Suprapubic skin (tissue), 4 donors: ENCODE data around the gene PSMF1. TPM values are rescaled to one million over a fixed set of nuclear protein-coding genes. Genes with fewer than 3 reads are reported as not detected.

Experiments used
- DNase-seq, 2 donors: peaks; one replicate each; pipeline ENCODE4 v3.0.0-alpha.2; 2019; ENCODE audit warnings: low spot score in 2 of 2
- H3K27ac ChIP-seq: fragments of 200-600 bp; sonication (generic); one replicate; pipeline ENCODE4 v1.5.1; 2019
- H3K27me3 ChIP-seq: fragments of 200-600 bp; sonication (generic); one replicate; pipeline ENCODE4 v1.5.1; 2019
- H3K36me3 ChIP-seq: fragments of 200-600 bp; sonication (generic); one replicate; pipeline ENCODE4 v1.5.1; 2019
- H3K4me1 ChIP-seq: fragments of 200-600 bp; sonication (generic); one replicate; pipeline ENCODE4 v1.5.1; 2019
- H3K4me3 ChIP-seq: fragments of 200-600 bp; sonication (generic); one replicate; pipeline ENCODE4 v1.5.1; 2019; ENCODE audit warnings: mild to moderate bottlenecking
- H3K9me3 ChIP-seq: fragments of 200-600 bp; sonication (generic); one replicate; pipeline ENCODE4 v1.5.1; 2019
- EP300 ChIP-seq: sonication (generic); formaldehyde crosslinking; IDR thresholded peaks from one replicate; pipeline ENCODE4 v1.6.1; 2017; ENCODE audit warnings: antibody characterized with exemption
- POLR2A ChIP-seq, 2 donors: fragments of 450-650 bp; IDR thresholded peaks; one replicate each; pipeline ENCODE4 v1.6.1; 2017; ENCODE audit warnings: antibody characterized with exemption in 2 of 2, mild to moderate bottlenecking in 2 of 2, moderate library complexity in 2 of 2
- POLR2AphosphoS5 ChIP-seq, 3 donors: sonication (generic); formaldehyde crosslinking; IDR thresholded peaks; one replicate each; pipeline ENCODE4 v1.6.1; 2017; ENCODE audit warnings: antibody characterized with exemption in 3 of 3
- WGBS: methylation state at CpG from one replicate; pipeline ENCODE4 v1.1.5; 2018; 5-methylcytosine and 5-hydroxymethylcytosine counted together
- total RNA-seq, 4 donors: library from RNA; depleted of rRNA; stranded (reverse); fragments of >200 nt; gene quantifications; one replicate each; pipeline ENCODE4 v1.1.0, GENCODE V29; 2016
- TF ChIP-seq, protein P1 (sequence below), 2 donors: fragments of 200-600 bp in 1 of 2; fragments of 450-650 bp in 1 of 2; sonication (generic) in 1 of 2; IDR thresholded peaks; one replicate each; pipeline ENCODE4 v1.5.1; 2016 to 2019; ENCODE audit warnings: antibody characterized with exemption in 2 of 2, mild to moderate bottlenecking in 1 of 2, moderate library complexity in 1 of 2

Gene PSMF1
- total RNA-seq, 4 donors from 2014 or later, result 106 to 186 (median 142) TPM

DNA sequence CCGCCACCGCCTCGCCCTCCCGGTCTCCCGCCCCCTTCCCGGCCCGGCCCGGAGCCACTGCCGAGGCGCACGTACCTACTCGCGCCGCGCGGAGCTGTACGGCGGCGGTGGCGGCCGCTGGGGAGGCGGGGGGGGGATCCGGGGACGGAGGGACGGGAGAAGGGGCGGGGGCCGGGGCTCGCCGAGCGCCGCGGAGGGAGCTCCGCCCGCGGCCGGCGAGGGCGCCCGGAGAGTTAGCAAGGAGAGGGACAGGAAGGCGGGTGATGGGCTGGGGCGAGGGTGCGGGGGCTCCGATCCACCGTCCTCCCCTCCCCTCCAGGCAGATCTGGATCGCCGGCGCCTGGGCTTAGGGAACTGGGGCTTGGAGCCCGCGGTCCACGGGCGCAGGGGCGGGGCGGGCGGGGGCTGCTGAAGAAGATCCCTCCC is 66.9 kb downstream of the PSMF1 start:
- Histone ChIP-seq H3K36me3 (peaks cover 7% of the 10 kb centered on the region), H3K27ac (no peak overlapping the region), H3K27me3 (peaks cover 25% of the 10 kb centered on the region), H3K9me3 (no peaks in the 10 kb centered on the region), H3K4me1 (peaks cover 23% of the 10 kb centered on the region), H3K4me3 (peak overlapping the region; percentile 60)
- no peak for DNase-seq
- TF ChIP-seq POLR2A (IDR thresholded peaks at IDR 0.05), result no peak
- no peak for TF ChIP-seq POLR2AphosphoS5 (IDR thresholded peaks at IDR 0.05)
- TF ChIP-seq, protein P1, sequence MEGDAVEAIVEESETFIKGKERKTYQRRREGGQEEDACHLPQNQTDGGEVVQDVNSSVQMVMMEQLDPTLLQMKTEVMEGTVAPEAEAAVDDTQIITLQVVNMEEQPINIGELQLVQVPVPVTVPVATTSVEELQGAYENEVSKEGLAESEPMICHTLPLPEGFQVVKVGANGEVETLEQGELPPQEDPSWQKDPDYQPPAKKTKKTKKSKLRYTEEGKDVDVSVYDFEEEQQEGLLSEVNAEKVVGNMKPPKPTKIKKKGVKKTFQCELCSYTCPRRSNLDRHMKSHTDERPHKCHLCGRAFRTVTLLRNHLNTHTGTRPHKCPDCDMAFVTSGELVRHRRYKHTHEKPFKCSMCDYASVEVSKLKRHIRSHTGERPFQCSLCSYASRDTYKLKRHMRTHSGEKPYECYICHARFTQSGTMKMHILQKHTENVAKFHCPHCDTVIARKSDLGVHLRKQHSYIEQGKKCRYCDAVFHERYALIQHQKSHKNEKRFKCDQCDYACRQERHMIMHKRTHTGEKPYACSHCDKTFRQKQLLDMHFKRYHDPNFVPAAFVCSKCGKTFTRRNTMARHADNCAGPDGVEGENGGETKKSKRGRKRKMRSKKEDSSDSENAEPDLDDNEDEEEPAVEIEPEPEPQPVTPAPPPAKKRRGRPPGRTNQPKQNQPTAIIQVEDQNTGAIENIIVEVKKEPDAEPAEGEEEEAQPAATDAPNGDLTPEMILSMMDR (IDR thresholded peaks at IDR 0.05), result no peak
- no peak for TF ChIP-seq EP300
- 0% methylated on average over 3 of the region's 54 CpGs for WGBS

DNA sequence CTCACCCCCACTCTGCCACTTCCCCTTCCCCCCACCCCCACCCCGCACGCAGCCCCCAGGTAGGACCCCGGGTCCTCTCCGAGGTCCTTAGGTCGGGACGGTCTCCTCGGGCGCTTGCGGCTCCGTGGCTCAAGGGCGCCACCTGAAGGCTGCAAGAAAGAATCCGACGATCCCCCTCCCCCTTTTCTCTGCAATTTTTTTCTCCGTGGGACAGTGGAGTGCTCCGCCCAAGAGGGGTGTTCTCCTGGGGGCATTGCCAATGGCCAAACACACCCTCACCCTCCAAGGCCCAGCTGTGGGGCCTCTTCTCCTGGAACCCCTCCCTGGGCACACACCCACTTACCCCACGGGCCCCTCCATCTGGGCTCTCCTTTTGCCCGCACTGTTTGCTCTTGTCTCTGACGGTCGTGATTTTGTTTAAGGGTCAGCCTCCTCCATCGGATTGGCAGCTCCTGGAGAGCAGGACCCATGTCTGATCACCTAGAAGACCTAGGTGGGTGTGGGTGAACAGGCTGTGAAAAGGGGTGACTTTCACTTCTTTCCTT is 67.5 kb downstream of the PSMF1 start:
- WGBS, result 15% methylated on average over 18 of the region's 20 CpGs
- peaks cover 25% of the 10 kb centered on the region for H3K27me3 ChIP-seq
- no peak for DNase-seq

DNA sequence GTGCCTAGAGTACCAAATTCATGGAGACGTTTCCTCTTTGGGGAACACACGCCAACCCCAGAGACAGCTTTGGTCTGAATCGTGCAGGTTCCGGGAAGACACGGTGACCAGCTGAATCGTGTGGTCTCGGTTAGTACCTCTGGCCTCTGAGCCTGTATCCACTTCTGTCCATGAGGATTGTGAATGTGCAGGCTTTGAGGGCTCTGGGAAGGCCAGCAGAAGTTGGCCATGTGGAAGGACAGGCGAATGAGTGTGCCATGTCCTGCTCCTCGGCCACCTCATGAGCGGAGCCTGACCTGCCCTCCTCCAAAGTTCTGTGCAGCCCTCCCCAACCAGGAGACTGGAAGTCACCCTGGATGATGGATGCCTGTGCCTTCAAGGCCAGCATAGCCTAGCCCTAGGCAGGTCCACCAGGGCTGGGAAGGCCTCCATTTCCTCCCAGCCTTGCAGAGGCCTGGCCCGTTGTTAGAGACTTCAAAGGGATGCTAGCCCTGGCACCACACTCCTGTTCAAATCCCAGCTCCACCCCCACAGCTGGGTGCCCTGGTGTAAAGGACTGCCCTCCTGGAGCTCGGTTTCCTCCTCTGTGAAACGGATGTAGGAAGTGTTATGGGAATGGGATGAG is 68.1 kb downstream of the PSMF1 start:
- no peaks in the 10 kb centered on the region for H3K9me3 ChIP-seq
- H3K4me1 ChIP-seq, result peaks cover 23% of the 10 kb centered on the region
- H3K4me3 ChIP-seq, result no peak overlapping the region
- no peak overlapping the region for H3K27ac ChIP-seq
- no peak for DNase-seq
- WGBS, result 69% methylated on average over 10 of the region's 13 CpGs
- no peaks in the 10 kb centered on the region for H3K36me3 ChIP-seq
- TF ChIP-seq POLR2AphosphoS5 (IDR thresholded peaks at IDR 0.05) (no peak), EP300 (no peak), POLR2A (IDR thresholded peaks at IDR 0.05) (no peak)
- TF ChIP-seq, protein P1 (IDR thresholded peaks at IDR 0.05), result no peak
- peaks cover 25% of the 10 kb centered on the region for H3K27me3 ChIP-seq

More for the DNA sequence above, 67.5 kb downstream of the PSMF1 start:
- TF ChIP-seq, protein P1 (IDR thresholded peaks at IDR 0.05), result peak in 1 of 2 donors; percentile 59
- no peak for TF ChIP-seq EP300
- no peak for TF ChIP-seq POLR2AphosphoS5 (IDR thresholded peaks at IDR 0.05)
- TF ChIP-seq POLR2A (IDR thresholded peaks at IDR 0.05), result no peak
- Histone ChIP-seq H3K9me3 (no peaks in the 10 kb centered on the region), H3K4me1 (peaks cover 23% of the 10 kb centered on the region), H3K36me3 (peaks cover 3% of the 10 kb centered on the region), H3K27ac (no peak overlapping the region), H3K4me3 (peak overlapping the region; percentile 60)

DNA sequence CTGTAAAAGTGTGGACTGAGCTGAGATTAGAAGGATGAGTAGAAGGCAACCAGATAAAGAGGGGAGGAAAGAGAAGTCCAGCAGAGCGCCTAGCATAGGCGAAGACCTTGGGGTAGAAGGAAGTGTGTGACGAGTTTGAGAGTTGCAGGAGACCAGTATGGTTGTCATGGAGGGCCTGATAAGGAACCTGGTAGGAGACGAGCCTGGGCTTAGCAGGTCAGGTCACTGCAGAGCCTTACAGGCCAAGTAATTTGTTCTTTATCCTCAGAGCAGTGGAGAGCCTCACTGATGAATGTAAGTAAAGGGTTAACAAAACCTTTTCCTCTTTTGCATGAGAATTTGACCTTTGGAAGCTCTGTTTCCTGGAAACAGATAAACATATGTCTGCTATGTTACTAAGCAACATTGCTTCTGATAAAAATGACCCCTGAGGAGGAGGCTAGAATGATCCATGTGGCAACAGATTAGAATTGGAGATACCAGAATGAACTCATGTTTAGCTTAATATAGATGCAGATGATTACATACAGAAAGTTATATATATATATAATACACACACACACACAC is 69.3 kb downstream of the PSMF1 start:
- TF ChIP-seq POLR2A (IDR thresholded peaks at IDR 0.05) (no peak), POLR2AphosphoS5 (IDR thresholded peaks at IDR 0.05) (no peak), EP300 (no peak)
- TF ChIP-seq, protein P1 (IDR thresholded peaks at IDR 0.05), result no peak

DNA sequence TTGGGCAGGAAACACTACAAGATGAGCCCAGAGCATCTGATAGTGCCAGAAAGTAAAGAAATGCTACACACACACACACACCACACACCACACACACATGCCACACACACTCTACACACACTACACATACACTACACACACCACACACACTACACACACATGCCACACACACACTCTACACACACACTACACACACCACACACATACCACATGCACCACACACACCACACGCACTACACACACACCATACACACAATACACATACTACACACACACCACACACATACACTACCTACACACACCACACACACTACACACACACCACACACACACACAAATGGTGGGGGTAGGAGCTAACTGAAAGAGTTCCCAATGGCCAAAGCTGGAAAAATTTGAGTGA is 69.9 kb downstream of the PSMF1 start:
- no peaks in the 10 kb centered on the region for H3K9me3 ChIP-seq
- no peak overlapping the region for H3K27ac ChIP-seq
- H3K36me3 ChIP-seq, result no peaks in the 10 kb centered on the region
- 92% methylated on average over 1 of the region's 1 CpG for WGBS
- TF ChIP-seq POLR2AphosphoS5 (IDR thresholded peaks at IDR 0.05), result no peak
- no peak for TF ChIP-seq POLR2A (IDR thresholded peaks at IDR 0.05)
- no peak for TF ChIP-seq EP300
- TF ChIP-seq, protein P1 (IDR thresholded peaks at IDR 0.05), result no peak
- H3K27me3 ChIP-seq, result peaks cover 25% of the 10 kb centered on the region
- peaks cover 23% of the 10 kb centered on the region for H3K4me1 ChIP-seq
- H3K4me3 ChIP-seq, result no peak overlapping the region
- no peak for DNase-seq

More for the DNA sequence above, 69.3 kb downstream of the PSMF1 start:
- peaks cover 25% of the 10 kb centered on the region for H3K27me3 ChIP-seq
- H3K4me1 ChIP-seq, result peaks cover 23% of the 10 kb centered on the region
- no peaks in the 10 kb centered on the region for H3K9me3 ChIP-seq
- 70% methylated on average over 4 of the region's 4 CpGs for WGBS
- no peak overlapping the region for H3K27ac ChIP-seq
- no peak for DNase-seq
- H3K36me3 ChIP-seq, result no peaks in the 10 kb centered on the region
- no peak overlapping the region for H3K4me3 ChIP-seq
